ENCODE measurements around the gene SV2A.
"Not testable (repeated sequence)": the region's sequence is repeated elsewhere in the genome, so short reads cannot be mapped to it uniquely, and the experiment has no call there.

The SV2A gene

DNA sequence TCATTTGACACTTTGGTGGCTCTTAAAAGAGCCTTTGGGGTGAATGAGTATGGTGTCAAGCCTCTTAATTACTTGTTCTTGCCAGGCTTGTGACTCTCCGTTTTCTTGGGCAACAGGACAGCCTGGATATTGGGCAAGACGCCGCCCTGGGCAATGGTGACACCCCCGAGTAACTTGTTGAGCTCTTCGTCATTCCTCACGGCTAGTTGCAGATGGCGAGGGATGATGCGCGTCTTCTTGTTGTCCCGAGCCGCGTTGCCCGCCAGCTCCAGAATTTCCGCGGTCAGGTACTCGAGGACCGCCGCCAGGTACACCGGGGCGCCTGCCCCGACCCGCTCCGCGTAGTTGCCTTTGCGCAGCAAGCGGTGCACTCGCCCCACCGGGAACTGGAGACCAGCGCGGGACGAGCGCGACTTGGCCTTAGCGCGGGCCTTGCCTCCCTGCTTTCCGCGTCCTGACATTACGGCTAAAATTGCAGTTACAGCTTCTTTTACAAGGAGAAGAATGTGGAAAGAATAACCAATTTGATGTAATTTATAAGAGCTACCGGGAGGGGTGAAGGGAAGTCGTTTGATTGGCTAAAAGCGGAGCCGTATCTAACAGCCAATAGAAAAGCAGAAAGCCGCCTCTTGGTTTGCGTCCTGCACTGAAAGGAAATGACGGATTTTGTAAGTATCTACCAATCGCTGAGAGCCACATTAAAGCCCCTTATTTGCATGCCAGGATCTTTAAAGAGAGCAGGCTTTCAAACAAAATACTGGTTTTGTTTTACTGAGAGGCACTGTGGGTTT is 30.0 kb downstream of the SV2A start:
- Histone ChIP-seq H3K4me3 (replicated peaks; ENCODE audit: insufficient read depth, low read length) (peak overlapping the region; percentile 44), H3K27ac (replicated peaks) (peak overlapping the region; percentile 98), H3K27me3 (ENCODE audit: insufficient read depth, poor library complexity, severe bottlenecking) (no peaks in the 10 kb centered on the region)
- TF ChIP-seq POLR2AphosphoS5 (IDR thresholded peaks at IDR 0.05; ENCODE audit: low read depth) (peak; percentile 98), GABPA (IDR thresholded peaks at IDR 0.05; ENCODE audit: low read depth) (0 out of 2 replicates have a peak, but pooled peaks have one; percentile 1), SPI1 (IDR thresholded peaks at IDR 0.05; ENCODE audit: borderline replicate concordance, low read depth) (peak; percentile 36; the same call in 1 of the 2 replicates)
- TF ChIP-seq, protein P1, sequence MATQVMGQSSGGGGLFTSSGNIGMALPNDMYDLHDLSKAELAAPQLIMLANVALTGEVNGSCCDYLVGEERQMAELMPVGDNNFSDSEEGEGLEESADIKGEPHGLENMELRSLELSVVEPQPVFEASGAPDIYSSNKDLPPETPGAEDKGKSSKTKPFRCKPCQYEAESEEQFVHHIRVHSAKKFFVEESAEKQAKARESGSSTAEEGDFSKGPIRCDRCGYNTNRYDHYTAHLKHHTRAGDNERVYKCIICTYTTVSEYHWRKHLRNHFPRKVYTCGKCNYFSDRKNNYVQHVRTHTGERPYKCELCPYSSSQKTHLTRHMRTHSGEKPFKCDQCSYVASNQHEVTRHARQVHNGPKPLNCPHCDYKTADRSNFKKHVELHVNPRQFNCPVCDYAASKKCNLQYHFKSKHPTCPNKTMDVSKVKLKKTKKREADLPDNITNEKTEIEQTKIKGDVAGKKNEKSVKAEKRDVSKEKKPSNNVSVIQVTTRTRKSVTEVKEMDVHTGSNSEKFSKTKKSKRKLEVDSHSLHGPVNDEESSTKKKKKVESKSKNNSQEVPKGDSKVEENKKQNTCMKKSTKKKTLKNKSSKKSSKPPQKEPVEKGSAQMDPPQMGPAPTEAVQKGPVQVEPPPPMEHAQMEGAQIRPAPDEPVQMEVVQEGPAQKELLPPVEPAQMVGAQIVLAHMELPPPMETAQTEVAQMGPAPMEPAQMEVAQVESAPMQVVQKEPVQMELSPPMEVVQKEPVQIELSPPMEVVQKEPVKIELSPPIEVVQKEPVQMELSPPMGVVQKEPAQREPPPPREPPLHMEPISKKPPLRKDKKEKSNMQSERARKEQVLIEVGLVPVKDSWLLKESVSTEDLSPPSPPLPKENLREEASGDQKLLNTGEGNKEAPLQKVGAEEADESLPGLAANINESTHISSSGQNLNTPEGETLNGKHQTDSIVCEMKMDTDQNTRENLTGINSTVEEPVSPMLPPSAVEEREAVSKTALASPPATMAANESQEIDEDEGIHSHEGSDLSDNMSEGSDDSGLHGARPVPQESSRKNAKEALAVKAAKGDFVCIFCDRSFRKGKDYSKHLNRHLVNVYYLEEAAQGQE (IDR thresholded peaks at IDR 0.05; ENCODE audit: insufficient replicate concordance, low read depth): peak; percentile 35
- TF ChIP-seq, protein P2, sequence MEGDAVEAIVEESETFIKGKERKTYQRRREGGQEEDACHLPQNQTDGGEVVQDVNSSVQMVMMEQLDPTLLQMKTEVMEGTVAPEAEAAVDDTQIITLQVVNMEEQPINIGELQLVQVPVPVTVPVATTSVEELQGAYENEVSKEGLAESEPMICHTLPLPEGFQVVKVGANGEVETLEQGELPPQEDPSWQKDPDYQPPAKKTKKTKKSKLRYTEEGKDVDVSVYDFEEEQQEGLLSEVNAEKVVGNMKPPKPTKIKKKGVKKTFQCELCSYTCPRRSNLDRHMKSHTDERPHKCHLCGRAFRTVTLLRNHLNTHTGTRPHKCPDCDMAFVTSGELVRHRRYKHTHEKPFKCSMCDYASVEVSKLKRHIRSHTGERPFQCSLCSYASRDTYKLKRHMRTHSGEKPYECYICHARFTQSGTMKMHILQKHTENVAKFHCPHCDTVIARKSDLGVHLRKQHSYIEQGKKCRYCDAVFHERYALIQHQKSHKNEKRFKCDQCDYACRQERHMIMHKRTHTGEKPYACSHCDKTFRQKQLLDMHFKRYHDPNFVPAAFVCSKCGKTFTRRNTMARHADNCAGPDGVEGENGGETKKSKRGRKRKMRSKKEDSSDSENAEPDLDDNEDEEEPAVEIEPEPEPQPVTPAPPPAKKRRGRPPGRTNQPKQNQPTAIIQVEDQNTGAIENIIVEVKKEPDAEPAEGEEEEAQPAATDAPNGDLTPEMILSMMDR (IDR thresholded peaks at IDR 0.05; ENCODE audit: insufficient read depth, low read length): no peak
- peak; percentile 88 to 96 for DNase-seq (ENCODE audit: low read depth in 1 of 2, low spot score in 1 of 2)

DNA sequence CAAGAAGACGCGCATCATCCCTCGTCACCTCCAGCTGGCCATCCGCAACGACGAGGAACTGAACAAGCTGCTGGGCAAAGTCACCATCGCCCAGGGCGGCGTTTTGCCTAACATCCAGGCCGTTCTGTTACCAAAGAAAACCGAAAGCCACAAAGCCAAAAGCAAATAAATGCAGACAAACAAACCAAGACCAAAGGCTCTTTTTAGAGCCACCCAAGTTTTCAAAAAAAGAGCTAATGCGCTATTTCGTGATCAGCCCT is 30.5 kb downstream of the SV2A start:
- H3K4me3 ChIP-seq (replicated peaks; ENCODE audit: insufficient read depth, low read length): peak overlapping the region; percentile 44
- not testable (repeated sequence) for DNase-seq (ENCODE audit: low read depth in 1 of 2, low spot score in 1 of 2); H3K27me3 ChIP-seq (ENCODE audit: insufficient read depth, poor library complexity, severe bottlenecking)
- TF ChIP-seq POLR2AphosphoS5 (IDR thresholded peaks at IDR 0.05; ENCODE audit: low read depth): peak; percentile 97
- peak overlapping the region; percentile 98 for H3K27ac ChIP-seq (replicated peaks)

DNA sequence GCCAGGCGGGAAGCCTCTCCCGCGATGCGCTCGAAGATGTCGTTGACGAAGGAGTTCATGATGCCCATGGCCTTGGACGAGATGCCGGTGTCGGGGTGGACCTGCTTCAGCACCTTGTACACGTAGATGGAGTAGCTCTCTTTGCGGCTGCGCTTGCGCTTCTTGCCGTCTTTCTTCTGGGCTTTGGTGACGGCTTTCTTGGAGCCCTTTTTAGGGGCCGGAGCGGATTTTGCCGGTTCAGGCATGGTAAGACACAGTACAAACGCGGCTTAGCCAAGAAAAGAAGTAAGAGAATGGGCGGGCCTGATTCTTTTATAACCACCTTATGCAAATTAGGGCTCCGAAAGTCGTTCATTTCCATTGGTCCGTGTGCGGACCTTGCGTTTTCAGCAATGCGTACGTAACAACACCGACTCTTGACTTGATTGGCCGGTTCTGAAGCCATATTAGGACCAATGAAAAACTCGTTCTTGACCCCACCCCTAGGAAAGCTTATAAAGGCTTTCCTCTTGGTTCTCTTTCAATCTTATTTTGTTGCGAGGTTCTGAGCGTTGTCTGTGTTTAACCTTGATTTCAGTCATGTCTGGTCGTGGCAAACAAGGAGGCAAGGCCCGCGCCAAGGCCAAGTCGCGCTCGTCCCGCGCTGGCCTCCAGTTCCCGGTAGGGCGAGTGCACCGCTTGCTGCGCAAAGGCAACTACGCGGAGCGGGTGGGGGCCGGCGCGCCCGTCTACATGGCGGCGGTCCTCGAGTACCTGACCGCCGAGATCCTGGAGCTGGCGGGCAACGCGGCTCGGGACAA is 31.0 kb downstream of the SV2A start:
- peak; percentile 97 to 98 for DNase-seq (ENCODE audit: low read depth in 1 of 2, low spot score in 1 of 2)
- no peaks in the 10 kb centered on the region for H3K27me3 ChIP-seq (ENCODE audit: insufficient read depth, poor library complexity, severe bottlenecking)

More for the DNA sequence above, 31.0 kb downstream of the SV2A start:
- peak; percentile 92 for TF ChIP-seq POLR2AphosphoS5 (IDR thresholded peaks at IDR 0.05; ENCODE audit: low read depth)
- 0 out of 2 replicates have a peak, but pooled peaks have one; percentile 15 for TF ChIP-seq GABPA (IDR thresholded peaks at IDR 0.05; ENCODE audit: low read depth)
- TF ChIP-seq, protein P2 (IDR thresholded peaks at IDR 0.05; ENCODE audit: insufficient read depth, low read length): no peak
- TF ChIP-seq SPI1 (IDR thresholded peaks at IDR 0.05; ENCODE audit: borderline replicate concordance, low read depth): no peak
- TF ChIP-seq, protein P1 (IDR thresholded peaks at IDR 0.05; ENCODE audit: insufficient replicate concordance, low read depth): peak; percentile 9
- H3K4me3 ChIP-seq (replicated peaks; ENCODE audit: insufficient read depth, low read length): peak overlapping the region; percentile 44
- H3K27ac ChIP-seq (replicated peaks): peak overlapping the region; percentile 98

Measured in HL-60 (cell line).